GM13977 (cell line): ENCODE results near the gene LATS2.

ENCODE experiments used
- DNase-seq: peaks from one replicate; pipeline ENCODE4 v3.0.0; 2012; ENCODE audit warnings: low spot score
- CTCF ChIP-seq: IDR thresholded peaks from 2 replicates; pipeline ENCODE4 v1.5.1; 2012; ENCODE audit warnings: mild to moderate bottlenecking, control low read depth; ENCODE audit not compliant: insufficient read depth; ENCODE audit errors: extremely low read depth, missing control alignments
- in situ Hi-C: fragments of 300-500 bp; cut with MboI; formaldehyde crosslinking; loops from one replicate; pipeline ENCODE4 v1.12.0; 2022; ENCODE audit warnings: low sequenced_read_pairs, low pct_unique_long_range_greater_than_20kb, mixed read lengths, inconsistent platforms; ENCODE audit not compliant: unreplicated experiment

Gene LATS2

GRCh38 chr13:21037656-21038055 is 23.7 kb downstream of the LATS2 start:
- in situ Hi-C loops: no loop called here
- TF ChIP-seq CTCF: no peak
- DNase-seq: no peak

GRCh38 chr13:21035498-21035897 is 25.9 kb downstream of the LATS2 start:
- no peak for TF ChIP-seq CTCF
- no peak for DNase-seq
- in situ Hi-C loops: no loop called here

DNA sequence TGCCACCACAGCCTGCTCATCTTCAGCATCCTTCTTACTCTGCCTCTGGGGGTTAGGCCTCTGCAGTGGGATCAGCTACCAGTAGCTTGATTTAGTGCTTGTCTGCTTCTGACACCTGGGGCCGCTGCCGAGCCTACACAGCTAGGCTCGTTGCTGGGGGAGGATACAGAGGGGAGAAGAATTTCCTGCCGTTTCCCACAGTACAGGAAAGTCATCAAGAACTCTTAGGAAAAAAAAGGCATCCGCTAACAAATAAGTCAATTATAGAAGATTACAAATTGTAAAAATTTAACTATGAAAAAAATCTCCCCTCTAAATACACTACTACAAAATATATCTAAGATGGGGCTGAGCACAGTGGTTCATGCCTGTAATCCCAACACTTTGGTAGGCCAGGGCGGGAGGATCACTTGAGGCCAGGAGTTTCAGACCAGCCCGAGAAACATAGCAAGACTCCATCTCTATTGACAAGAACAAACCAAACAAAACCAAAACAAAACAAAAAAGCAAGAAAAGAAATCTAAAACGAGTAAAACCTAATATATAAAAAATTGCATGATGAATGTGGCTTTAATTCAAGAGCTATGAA is 26.7 kb downstream of the LATS2 start:
- peak; percentile 44 for TF ChIP-seq CTCF
- no peak for DNase-seq
- in situ Hi-C loops: no loop called here

DNA sequence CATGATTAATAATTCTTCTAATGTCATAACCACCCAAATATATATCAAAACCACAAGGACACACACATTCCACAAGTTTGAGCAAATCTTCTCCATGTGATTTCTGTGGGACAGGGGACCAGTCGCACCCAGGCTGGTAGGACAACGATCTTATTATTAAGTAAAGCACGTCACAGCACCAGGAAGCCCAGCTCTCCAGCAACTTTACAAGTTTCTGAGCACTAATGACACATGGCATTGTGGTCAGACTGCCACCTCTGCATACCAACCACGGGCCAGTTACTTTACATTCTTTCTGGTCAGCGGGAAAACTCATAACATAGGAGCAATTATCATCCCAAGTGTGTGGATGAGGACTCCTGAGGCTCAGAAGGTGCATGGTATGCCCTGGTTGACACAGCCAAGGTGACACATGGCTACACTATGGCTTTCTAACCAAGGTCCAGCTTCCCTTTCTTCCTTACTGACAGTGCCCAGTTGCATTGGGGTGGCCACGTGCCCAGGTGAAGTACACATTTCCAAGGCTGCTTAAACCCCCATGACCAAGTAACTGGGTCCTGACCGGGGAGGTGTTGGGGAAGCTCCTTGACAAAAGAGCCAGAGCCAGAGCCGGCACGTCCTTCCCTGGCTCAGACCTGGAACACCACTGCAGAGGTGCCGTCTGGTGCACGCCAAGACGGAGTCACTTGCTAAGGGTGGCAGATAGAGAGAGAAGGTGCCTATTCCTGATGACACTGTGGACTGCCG is 27.4 kb downstream of the LATS2 start:
- in situ Hi-C loops: no loop called here
- TF ChIP-seq CTCF: no peak
- DNase-seq: no peak

DNA sequence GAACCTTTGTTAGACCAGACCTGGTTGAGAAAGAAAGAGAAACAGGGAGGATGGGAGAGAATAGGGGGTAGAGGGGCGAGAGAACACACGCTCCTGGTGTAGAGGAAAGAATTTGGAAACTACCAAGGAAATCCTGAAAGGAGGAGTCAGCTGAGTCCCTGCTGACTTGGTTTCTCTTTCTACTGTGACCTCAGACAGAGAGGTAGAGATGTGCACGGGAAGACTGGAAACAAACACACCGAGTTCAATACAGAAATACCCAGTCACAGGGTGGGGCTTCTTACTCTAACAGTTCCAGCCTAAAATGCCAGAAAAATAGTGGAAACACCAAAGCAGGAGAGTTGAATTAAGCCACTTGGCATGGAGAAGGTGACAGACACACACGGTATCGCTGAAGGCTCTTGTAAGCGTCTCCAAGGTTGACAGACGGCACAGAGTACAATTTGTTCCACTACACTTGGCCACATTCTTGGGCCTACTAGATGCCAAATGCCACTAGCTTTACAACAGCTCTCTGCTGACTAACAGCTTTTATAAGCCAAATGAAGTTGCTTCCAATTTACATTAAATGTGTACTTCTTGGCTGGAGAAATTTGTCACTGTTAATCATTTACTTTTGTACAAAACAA is 28.1 kb downstream of the LATS2 start:
- in situ Hi-C loops: no loop called here
- DNase-seq: no peak
- no peak for TF ChIP-seq CTCF

GRCh38 chr13:21032656-21033055 is 28.7 kb downstream of the LATS2 start:
- no peak for DNase-seq
- TF ChIP-seq CTCF: no peak
- in situ Hi-C loops: no loop called here
